GM19238 (cell line): ENCODE measurements around the gene FMNL1.
"Not testable (repeated sequence)": the region's sequence is repeated elsewhere in the genome, so short reads cannot be mapped to it uniquely, and the experiment has no call there.

ENCODE experiments used
- DNase-seq: peaks from one replicate; pipeline ENCODE4 v3.0.0; 2011; ENCODE audit warnings: low spot score; ENCODE audit not compliant: insufficient read length

FMNL1 gene

GRCh38 chr17:45234641-45235415, 13.1 kb downstream of the FMNL1 start:
- DNase-seq = peak; percentile 66

GRCh38 chr17:45235416-45236281, 14.0 kb downstream of the FMNL1 start:
- DNase-seq = peak; percentile 77

- DNase-seq = no peak
These were observed 14.6 kb downstream of the FMNL1 start for GRCh38 chr17:45236282-45236606.

- DNase-seq = no peak
These were observed 16.0 kb downstream of the FMNL1 start for GRCh38 chr17:45237686-45238085.

- DNase-seq = no peak
These were observed 16.6 kb downstream of the FMNL1 start for GRCh38 chr17:45238155-45238774.

GRCh38 chr17:45240905-45241327, 19.2 kb downstream of the FMNL1 start:
- DNase-seq = no peak

- DNase-seq = no peak
These were observed 19.8 kb downstream of the FMNL1 start for GRCh38 chr17:45241328-45242028.

GRCh38 chr17:45242029-45242414, 20.3 kb downstream of the FMNL1 start:
- no peak for DNase-seq

- DNase-seq = no peak
These were observed 22.1 kb downstream of the FMNL1 start for GRCh38 chr17:45243750-45244149.

- DNase-seq = no peak
These were observed 23.3 kb downstream of the FMNL1 start for GRCh38 chr17:45244725-45245656.

- no peak for DNase-seq
These were observed 24.7 kb downstream of the FMNL1 start for GRCh38 chr17:45246338-45246737.

GRCh38 chr17:45246861-45247428, 25.3 kb downstream of the FMNL1 start:
- no peak for DNase-seq

GRCh38 chr17:45247429-45248131, 25.9 kb downstream of the FMNL1 start:
- DNase-seq = peak; percentile 99

- peak; percentile 94 for DNase-seq
These were observed 26.7 kb downstream of the FMNL1 start for GRCh38 chr17:45248132-45248957.

- no peak for DNase-seq
These were observed 30.2 kb downstream of the FMNL1 start for GRCh38 chr17:45251931-45252330.

- DNase-seq = not testable (repeated sequence)
These were observed 31.6 kb downstream of the FMNL1 start for GRCh38 chr17:45253237-45253636.

GRCh38 chr17:45253879-45254278, 32.2 kb downstream of the FMNL1 start:
- no peak for DNase-seq

- DNase-seq = no peak
These were observed 33.7 kb downstream of the FMNL1 start for GRCh38 chr17:45255358-45255757.
